ENCODE data around the gene PIP5KL1.

Gene PIP5KL1

DNA sequence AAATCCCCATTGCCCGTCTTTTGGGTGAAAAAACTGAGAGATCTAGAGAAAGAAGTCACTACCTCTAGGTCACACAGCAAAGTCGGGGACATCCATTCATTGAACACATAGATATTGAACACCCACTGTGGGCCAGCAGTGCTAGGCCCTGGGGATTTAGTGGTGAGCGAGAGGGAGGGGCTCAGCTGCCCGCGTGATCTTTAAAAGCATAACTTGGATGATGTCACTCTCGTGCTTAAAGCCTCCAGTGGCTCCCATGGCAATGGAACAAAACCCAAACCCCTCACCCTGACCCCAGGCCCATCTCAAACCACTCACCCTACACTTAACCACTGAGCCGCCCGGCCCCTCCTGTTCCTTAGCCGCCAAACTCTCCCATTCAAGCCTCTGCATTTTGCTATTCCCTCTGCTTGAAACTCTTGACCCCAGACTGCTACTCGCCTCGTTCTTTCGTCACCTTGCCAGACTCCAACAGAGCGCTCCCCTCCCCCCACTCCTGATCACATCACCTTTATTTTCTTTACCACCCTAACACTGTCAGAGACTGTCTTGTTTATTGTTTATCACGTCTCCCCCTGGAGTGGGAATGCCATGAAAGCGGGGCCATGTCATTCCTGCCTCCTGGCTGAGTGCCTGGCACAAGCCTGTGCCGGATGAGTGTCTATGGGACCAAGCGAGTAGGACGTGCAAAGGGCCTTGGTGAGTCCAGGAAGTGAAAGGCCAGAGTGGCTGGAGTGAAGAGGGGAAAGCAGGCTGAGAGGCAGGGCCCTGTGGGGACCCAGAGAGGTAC lies 710 bp upstream of the PIP5KL1 start:
- Histone ChIP-seq H3K9ac (ENCODE audit: low read length) (peak overlapping the region; percentile 11; the same call in 1 of the 2 replicates), H3K4me3 (ENCODE audit: low read length) (peak overlapping the region; percentile 56), H3K4me1 (ENCODE audit: low read length) (peaks cover 40% of the 10 kb centered on the region), H4K20me1 (ENCODE audit: insufficient read depth, low read length) (0 out of 2 replicates have a peak, but pooled peaks cover 4% of the 10 kb centered on the region), H3K27me3 (replicated peaks; ENCODE audit: insufficient read depth, low read length) (no peaks in the 10 kb centered on the region), H3F3A (ENCODE audit: insufficient read depth, low read length) (peaks cover 46% of the 10 kb centered on the region), H2AFZ (ENCODE audit: low read length) (peak overlapping the region; percentile 5; the same call in 1 of the 2 replicates), H3K27ac (ENCODE audit: low read length) (no peak overlapping the region), H3K9me3 (replicated peaks; ENCODE audit: insufficient read depth, low read length) (no peaks in the 10 kb centered on the region), H3K4me2 (ENCODE audit: low read depth, low read length) (peak overlapping the region; percentile 77), H3K36me3 (replicated peaks; ENCODE audit: insufficient read depth, low read length) (no peaks in the 10 kb centered on the region), H3K79me2 (ENCODE audit: low read length) (peaks cover 22% of the 10 kb centered on the region), H3K9me2 (replicated peaks; ENCODE audit: insufficient read depth, low read length) (no peaks in the 10 kb centered on the region)
- TF ChIP-seq EZH2 (optimal IDR thresholded peaks at IDR 0.05; ENCODE audit: low read depth, low read length): no peak
- no peak for TF ChIP-seq EZH2phosphoT487 (IDR thresholded peaks at IDR 0.05; ENCODE audit: low read length)
- TF ChIP-seq, protein P1, sequence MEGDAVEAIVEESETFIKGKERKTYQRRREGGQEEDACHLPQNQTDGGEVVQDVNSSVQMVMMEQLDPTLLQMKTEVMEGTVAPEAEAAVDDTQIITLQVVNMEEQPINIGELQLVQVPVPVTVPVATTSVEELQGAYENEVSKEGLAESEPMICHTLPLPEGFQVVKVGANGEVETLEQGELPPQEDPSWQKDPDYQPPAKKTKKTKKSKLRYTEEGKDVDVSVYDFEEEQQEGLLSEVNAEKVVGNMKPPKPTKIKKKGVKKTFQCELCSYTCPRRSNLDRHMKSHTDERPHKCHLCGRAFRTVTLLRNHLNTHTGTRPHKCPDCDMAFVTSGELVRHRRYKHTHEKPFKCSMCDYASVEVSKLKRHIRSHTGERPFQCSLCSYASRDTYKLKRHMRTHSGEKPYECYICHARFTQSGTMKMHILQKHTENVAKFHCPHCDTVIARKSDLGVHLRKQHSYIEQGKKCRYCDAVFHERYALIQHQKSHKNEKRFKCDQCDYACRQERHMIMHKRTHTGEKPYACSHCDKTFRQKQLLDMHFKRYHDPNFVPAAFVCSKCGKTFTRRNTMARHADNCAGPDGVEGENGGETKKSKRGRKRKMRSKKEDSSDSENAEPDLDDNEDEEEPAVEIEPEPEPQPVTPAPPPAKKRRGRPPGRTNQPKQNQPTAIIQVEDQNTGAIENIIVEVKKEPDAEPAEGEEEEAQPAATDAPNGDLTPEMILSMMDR (IDR thresholded peaks at IDR 0.05; ENCODE audit: low read length): no peak
- peak; percentile 35 for DNase-seq

DNA sequence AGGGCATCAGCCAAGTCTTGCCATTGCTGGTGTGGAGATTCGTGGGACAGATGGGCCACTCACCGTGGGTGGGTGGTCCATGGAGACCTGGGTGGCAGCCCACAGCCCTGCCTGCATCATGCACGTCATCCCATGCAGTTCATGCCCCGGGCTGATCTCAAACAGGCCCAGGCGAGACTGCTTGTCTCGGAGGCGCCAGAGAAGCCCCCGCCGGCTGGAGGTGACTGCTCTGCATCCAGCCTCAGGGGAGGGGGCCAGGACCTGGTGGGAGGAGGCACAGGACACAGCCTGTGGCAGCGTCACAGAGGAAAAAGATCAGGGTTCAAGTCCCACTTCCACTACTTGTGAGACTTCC lies 975 bp downstream of the PIP5KL1 start:
- no peak overlapping the region for H2AFZ ChIP-seq (ENCODE audit: low read length)
- peaks cover 5% of the 10 kb centered on the region; the same call in 1 of the 2 replicates for H3K79me2 ChIP-seq (ENCODE audit: low read length)
- TF ChIP-seq EZH2 (optimal IDR thresholded peaks at IDR 0.05; ENCODE audit: low read depth, low read length) (no peak), EZH2phosphoT487 (IDR thresholded peaks at IDR 0.05; ENCODE audit: low read length) (no peak)
- TF ChIP-seq, protein P1 (IDR thresholded peaks at IDR 0.05; ENCODE audit: low read length): no peak
- H3K36me3 ChIP-seq (replicated peaks; ENCODE audit: insufficient read depth, low read length): no peaks in the 10 kb centered on the region
- H3K4me2 ChIP-seq (ENCODE audit: low read depth, low read length): peak overlapping the region; percentile 96
- no peak overlapping the region for H3K4me3 ChIP-seq (ENCODE audit: low read length)
- no peaks in the 10 kb centered on the region for H3K9me3 ChIP-seq (replicated peaks; ENCODE audit: insufficient read depth, low read length)
- no peaks in the 10 kb centered on the region for H3K9me2 ChIP-seq (replicated peaks; ENCODE audit: insufficient read depth, low read length)
- DNase-seq: no peak
- H3K9ac ChIP-seq (ENCODE audit: low read length): peak overlapping the region; percentile 51; the same call in 1 of the 2 replicates
- peaks cover 36% of the 10 kb centered on the region for H3K4me1 ChIP-seq (ENCODE audit: low read length)
- peak overlapping the region; percentile 62; the same call in 1 of the 2 replicates for H3K27ac ChIP-seq (ENCODE audit: low read length)
- H4K20me1 ChIP-seq (ENCODE audit: insufficient read depth, low read length): no peaks in the 10 kb centered on the region
- H3K27me3 ChIP-seq (replicated peaks; ENCODE audit: insufficient read depth, low read length): no peaks in the 10 kb centered on the region
- H3F3A ChIP-seq (ENCODE audit: insufficient read depth, low read length): peaks cover 52% of the 10 kb centered on the region

GRCh38 chr9:127928676-127929624 lies 1.6 kb downstream of the PIP5KL1 start:
- peak overlapping the region; percentile 62; the same call in 1 of the 2 replicates for H3K27ac ChIP-seq (ENCODE audit: low read length)
- no peaks in the 10 kb centered on the region for H3K36me3 ChIP-seq (replicated peaks; ENCODE audit: insufficient read depth, low read length)
- peaks cover 52% of the 10 kb centered on the region for H3F3A ChIP-seq (ENCODE audit: insufficient read depth, low read length)
- no peaks in the 10 kb centered on the region for H3K9me2 ChIP-seq (replicated peaks; ENCODE audit: insufficient read depth, low read length)
- TF ChIP-seq EZH2 (optimal IDR thresholded peaks at IDR 0.05; ENCODE audit: low read depth, low read length) (no peak), EZH2phosphoT487 (IDR thresholded peaks at IDR 0.05; ENCODE audit: low read length) (no peak)
- TF ChIP-seq, protein P1 (IDR thresholded peaks at IDR 0.05; ENCODE audit: low read length): no peak
- no peak overlapping the region for H2AFZ ChIP-seq (ENCODE audit: low read length)
- no peaks in the 10 kb centered on the region for H3K79me2 ChIP-seq (ENCODE audit: low read length)
- peak overlapping the region; percentile 55 for H3K4me3 ChIP-seq (ENCODE audit: low read length)
- peaks cover 36% of the 10 kb centered on the region for H3K4me1 ChIP-seq (ENCODE audit: low read length)
- peak; percentile 74 for DNase-seq
- H3K4me2 ChIP-seq (ENCODE audit: low read depth, low read length): peak overlapping the region; percentile 96
- H4K20me1 ChIP-seq (ENCODE audit: insufficient read depth, low read length): no peaks in the 10 kb centered on the region
- H3K9me3 ChIP-seq (replicated peaks; ENCODE audit: insufficient read depth, low read length): no peaks in the 10 kb centered on the region
- H3K27me3 ChIP-seq (replicated peaks; ENCODE audit: insufficient read depth, low read length): no peaks in the 10 kb centered on the region
- peak overlapping the region; percentile 51; the same call in 1 of the 2 replicates for H3K9ac ChIP-seq (ENCODE audit: low read length)

Measured in MM.1S (cell line).